IMR-90 (cell line): ENCODE measurements around the gene CGNL1. TPM values are rescaled to one million over a fixed set of nuclear protein-coding genes. Genes with fewer than 3 reads are reported as not detected.

ENCODE experiments used
- ATAC-seq: fragments of 200-7000 bp; cut with Tn5 transposase; 2 replicates; pipeline ENCODE4 v1.9.1; 2020; ENCODE audit warnings: low read depth, mild to moderate bottlenecking, moderate library complexity
- BruUV-seq: library from RNA; stranded (reverse); fragments of 400-500 nt; replicated peaks from 2 replicates; lab custom pipeline; 2021; lab: Mats Ljungman, UMichigan
- CTCF ChIA-PET: fragments of 300-600 bp; formaldehyde crosslinking; extraction: SDS; loops from one replicate; lab custom pipeline; 2021; ENCODE audit warnings: antibody characterized with exemption; lab: Yijun Ruan, JAX
- POLR2A ChIA-PET: fragments of 300-600 bp; sonication (Branson Sonifier 250); formaldehyde crosslinking; loops from one replicate; lab custom pipeline; 2022; ENCODE audit warnings: antibody characterized with exemption; ENCODE audit not compliant: unreplicated experiment; lab: Charles Lee
- DNase-seq: peaks from one replicate; pipeline ENCODE4 v3.0.0; 2013
- H2AFZ ChIP-seq: replicated peaks from 2 replicates; pipeline ENCODE3; 2013; ENCODE audit warnings: low read length, mild to moderate bottlenecking; ENCODE audit not compliant: poor library complexity
- H2AK5ac ChIP-seq: 2 replicates; pipeline ENCODE4 v1.6.1; 2013; ENCODE audit warnings: low read depth, low read length, inconsistent platforms
- H2AK9ac ChIP-seq: replicated peaks from 2 replicates; pipeline ENCODE3; 2013; ENCODE audit warnings: mild to moderate bottlenecking, low read depth, low read length, moderate library complexity; ENCODE audit not compliant: poor library complexity
- H2BK120ac ChIP-seq: 2 replicates; pipeline ENCODE4 v1.6.1; 2013; ENCODE audit warnings: low read depth, low read length, inconsistent platforms
- H2BK15ac ChIP-seq: 3 replicates; pipeline ENCODE4 v1.6.1; 2013; ENCODE audit warnings: low read depth, low read length, inconsistent platforms
- H2BK20ac ChIP-seq: 2 replicates; pipeline ENCODE4 v1.6.1; 2013; ENCODE audit warnings: low read depth, mild to moderate bottlenecking, inconsistent platforms, low read length, moderate library complexity
- H2BK5ac ChIP-seq: 2 replicates; pipeline ENCODE4 v1.6.1; 2013; ENCODE audit warnings: mild to moderate bottlenecking, low read depth, low read length, inconsistent platforms; ENCODE audit not compliant: poor library complexity, severe bottlenecking
- H3K14ac ChIP-seq: replicated peaks from 2 replicates; pipeline ENCODE4 v1.6.1; 2013; ENCODE audit warnings: low read depth, low read length, inconsistent platforms
- H3K18ac ChIP-seq: 2 replicates; pipeline ENCODE4 v1.6.1; 2013; ENCODE audit warnings: low read depth, low read length, control low read depth
- H3K23ac ChIP-seq: 2 replicates; pipeline ENCODE4 v1.6.1; 2013; ENCODE audit warnings: low read depth, low read length, inconsistent platforms
- H3K27ac ChIP-seq: 2 replicates; pipeline ENCODE4 v1.5.1; 2013; ENCODE audit warnings: mild to moderate bottlenecking, control low read depth, low read length; ENCODE audit not compliant: insufficient read depth
- H3K27me3 ChIP-seq: 2 replicates; pipeline ENCODE4 v1.6.1; 2013; ENCODE audit warnings: low read length; ENCODE audit not compliant: control insufficient read depth, insufficient read depth
- H3K36me3 ChIP-seq: 2 replicates; pipeline ENCODE4 v1.6.1; 2013; ENCODE audit warnings: low read length, mixed read lengths; ENCODE audit not compliant: control insufficient read depth, insufficient read depth
- H3K4ac ChIP-seq: 2 replicates; pipeline ENCODE4 v1.6.1; 2013; ENCODE audit warnings: low read depth, low read length, inconsistent platforms
- H3K4me1 ChIP-seq: 2 replicates; pipeline ENCODE4 v1.6.1; 2013; ENCODE audit warnings: low read length, mixed read lengths; ENCODE audit not compliant: control insufficient read depth, insufficient read depth
- H3K4me2 ChIP-seq: 2 replicates; pipeline ENCODE4 v1.6.1; 2013; ENCODE audit warnings: low read depth, mild to moderate bottlenecking, control low read depth, low read length, moderate library complexity
- H3K4me3 ChIP-seq: 2 replicates; pipeline ENCODE4 v1.5.1; 2013; ENCODE audit warnings: low read depth, mild to moderate bottlenecking, control low read depth, low read length, moderate library complexity; ENCODE audit not compliant: insufficient read depth
- H3K56ac ChIP-seq: 2 replicates; pipeline ENCODE4 v1.6.1; 2013; ENCODE audit warnings: low read length, inconsistent platforms; ENCODE audit not compliant: insufficient read depth; ENCODE audit errors: extremely low read depth
- H3K79me1 ChIP-seq, 2 experiments: 2 replicates each; pipeline ENCODE4 v1.6.1; 2013; ENCODE audit warnings: low read length in 2 of 2, inconsistent platforms in 1 of 2, low read depth in 1 of 2
- H3K9ac ChIP-seq: 2 replicates; pipeline ENCODE4 v1.6.1; 2013; ENCODE audit warnings: low read depth, low read length, control low read depth
- H3K9me1 ChIP-seq: 2 replicates; pipeline ENCODE4 v1.6.1; 2013; ENCODE audit warnings: low read length, inconsistent platforms; ENCODE audit not compliant: insufficient read depth
- H3K9me3 ChIP-seq: 2 replicates; pipeline ENCODE4 v1.6.1; 2013; ENCODE audit warnings: low read length; ENCODE audit not compliant: control insufficient read depth, insufficient read depth
- H4K20me1 ChIP-seq: 2 replicates; pipeline ENCODE4 v1.6.1; 2013; ENCODE audit warnings: low read length, inconsistent platforms; ENCODE audit not compliant: insufficient read depth
- H4K5ac ChIP-seq: 2 replicates; pipeline ENCODE4 v1.6.1; 2013; ENCODE audit warnings: mild to moderate bottlenecking, low read depth, low read length, control low read depth
- H4K8ac ChIP-seq, 2 experiments: 2 replicates each; pipeline ENCODE4 v1.6.1; 2013; ENCODE audit warnings: low read depth in 2 of 2, low read length in 2 of 2, control low read depth in 1 of 2, inconsistent platforms in 1 of 2
- H4K91ac ChIP-seq: 2 replicates; pipeline ENCODE4 v1.6.1; 2013; ENCODE audit warnings: low read depth, low read length, inconsistent platforms; ENCODE audit not compliant: insufficient read depth
- BHLHE40 ChIP-seq: fragments of 150-350 bp; IDR thresholded peaks from 2 replicates; pipeline ENCODE4 v1.6.1; 2016; ENCODE audit warnings: mild to moderate bottlenecking, low read depth, low read length
- CHD1 ChIP-seq: IDR thresholded peaks from 2 replicates; pipeline ENCODE4 v1.6.1; 2012; ENCODE audit warnings: low read depth, low read length, improper control_type of control experiment
- CTCF ChIP-seq: conservative IDR thresholded peaks from 2 replicates; pipeline ENCODE4 v1.5.1; 2012; ENCODE audit warnings: mild to moderate bottlenecking, low read depth, low read length, improper control_type of control experiment
- ELK1 ChIP-seq: fragments of 150-350 bp; IDR thresholded peaks from 2 replicates; pipeline ENCODE4 v1.6.1; 2016; ENCODE audit warnings: low read depth, mild to moderate bottlenecking, low read length, moderate library complexity, borderline replicate concordance
- FOS ChIP-seq: fragments of 150-350 bp; IDR thresholded peaks from 2 replicates; pipeline ENCODE4 v1.6.1; 2016; ENCODE audit warnings: low read depth, low read length
- MAFK ChIP-seq: IDR thresholded peaks from 2 replicates; pipeline ENCODE4 v1.6.1; 2012; ENCODE audit warnings: low read depth, low read length, improper control_type of control experiment
- MAZ ChIP-seq: IDR thresholded peaks from 2 replicates; pipeline ENCODE4 v1.6.1; 2012; ENCODE audit warnings: low read depth, mild to moderate bottlenecking, low read length, improper control_type of control experiment, moderate library complexity, borderline replicate concordance
- MXI1 ChIP-seq: IDR thresholded peaks from 2 replicates; pipeline ENCODE4 v1.6.1; 2012; ENCODE audit warnings: low read depth, mild to moderate bottlenecking, low read length, moderate library complexity, borderline replicate concordance
- NFE2L2 ChIP-seq: fragments of 150-350 bp; IDR thresholded peaks from 2 replicates; pipeline ENCODE4 v1.6.1; 2016; ENCODE audit warnings: low read depth, mild to moderate bottlenecking, low read length
- POLR2A ChIP-seq: IDR thresholded peaks from 2 replicates; pipeline ENCODE4 v1.6.1; 2012; ENCODE audit warnings: mild to moderate bottlenecking, low read depth, low read length
- RAD21 ChIP-seq: IDR thresholded peaks from 2 replicates; pipeline ENCODE4 v1.6.1; 2012; ENCODE audit warnings: low read length, improper control_type of control experiment
- RCOR1 ChIP-seq: IDR thresholded peaks from 2 replicates; pipeline ENCODE4 v1.6.1; 2012; ENCODE audit warnings: mild to moderate bottlenecking, low read length, improper control_type of control experiment; ENCODE audit not compliant: insufficient replicate concordance
- RFX5 ChIP-seq: IDR thresholded peaks from 2 replicates; pipeline ENCODE4 v1.8.0; 2012; ENCODE audit warnings: low read depth, mild to moderate bottlenecking, low read length, moderate library complexity
- SMC3 ChIP-seq: fragments of 150-350 bp; IDR thresholded peaks from 2 replicates; pipeline ENCODE4 v1.6.1; 2016; ENCODE audit warnings: low read depth, mild to moderate bottlenecking, antibody characterized with exemption, low read length, moderate library complexity
- WGBS, 2 experiments: methylation state at CpG; one replicate each; pipeline versions ENCODE4 v1.1.5 to v1.1.7; 2013; ENCODE audit warnings: missing lambda C conversion rate in 2 of 2; ENCODE audit not compliant: insufficient read length in 1 of 2; ENCODE audit errors: extremely low coverage in 2 of 2; 5-methylcytosine and 5-hydroxymethylcytosine counted together
- dilution Hi-C: fragments of 300-500 bp; cut with HindIII; formaldehyde crosslinking; loops from one replicate; pipeline ENCODE4 v1.14.3; 2018; ENCODE audit warnings: low sequenced_read_pairs; ENCODE audit not compliant: unreplicated experiment
- in situ Hi-C: fragments of 300-500 bp; cut with MboI; formaldehyde crosslinking; loops from 3 replicates; pipeline ENCODE4 v1.14.3; 2019; ENCODE audit warnings: low sequenced_read_pairs, inconsistent platforms, mixed read lengths
- intact Hi-C: fragments of 100-400 bp; cut with micrococcal nuclease; formaldehyde crosslinking; loops from 2 replicates; pipeline ENCODE4 v1.10.0; 2022
- polyA plus RNA-seq, 3 experiments: library from polyadenylated mRNA; depleted of rRNA; stranded (reverse); fragments of >200 nt; gene quantifications; 2 replicates each; pipeline ENCODE4 v1.2.3, GENCODE V29; 2012; ENCODE audit warnings: low replicate concordance in 1 of 3
- total RNA-seq: library from RNA; depleted of rRNA; stranded (reverse); fragments of >200 nt; gene quantifications from 2 replicates; pipeline ENCODE4 v1.2.3, GENCODE V29; 2012

The CGNL1 gene
- total and polyA plus RNA-seq, 2 of the 4 experiments (the other 2 are of a cell fraction) = 0.07 to 0.18 TPM

- Histone ChIP-seq H3K4me3 (no peak overlapping the region), H2AK5ac (no peak overlapping the region), H3K14ac (no peak overlapping the region), H3K27me3 (peaks cover 18% of the 10 kb centered on the region), H3K4me2 (no peak overlapping the region), H2AFZ (no peak overlapping the region), H3K4ac (no peak overlapping the region), H2BK15ac (no peak overlapping the region), H3K9me3 (no peaks in the 10 kb centered on the region), H4K91ac (no peak overlapping the region), H3K9me1 (no peaks in the 10 kb centered on the region), H3K79me1 (no peaks in the 10 kb centered on the region), H3K27ac (no peak overlapping the region), H3K23ac (no peak overlapping the region; the same call in 1 of the 2 replicates), H4K20me1 (no peaks in the 10 kb centered on the region), H4K5ac (no peak overlapping the region), H3K4me1 (no peaks in the 10 kb centered on the region), H2BK120ac (no peak overlapping the region), H2BK5ac (no peak overlapping the region), H2AK9ac (no peak overlapping the region), H4K8ac (no peak overlapping the region), H3K36me3 (no peaks in the 10 kb centered on the region), H2BK20ac (no peak overlapping the region), H3K18ac (no peak overlapping the region), H3K56ac (no peak overlapping the region), H3K9ac (no peak overlapping the region)
- dilution Hi-C loops = no loop called here
- POLR2A ChIA-PET = no interaction called here
- DNase-seq (no peak), ATAC-seq (no peak)
- WGBS, 2 experiments = no CpG with 5 or more reads among the region's 6 CpGs
- TF ChIP-seq MXI1 (no peak), RFX5 (no peak), CHD1 (no peak), NFE2L2 (no peak), RAD21 (no peak), FOS (no peak), ELK1 (no peak), POLR2A (no peak), CTCF (no peak), SMC3 (no peak), MAZ (no peak), BHLHE40 (no peak), MAFK (no peak), RCOR1 (no peak)
- intact Hi-C loops = loop anchor here (10.0 kb wide), 1 partner anchor 511 kb away; no protein-coding TSS in a partner anchor
- BruUV-seq = no TSS peak
- in situ Hi-C loops = loop anchor here (10.0 kb wide), 1 partner anchor 301 kb away; no protein-coding TSS in a partner anchor
- CTCF ChIA-PET = interaction anchor here (0.6 kb wide), 1 partner anchor 297 kb away, joined by 3 read pairs; no protein-coding TSS in a partner anchor
Observed at GRCh38 chr15:57563416-57563815, 187.1 kb downstream of the CGNL1 start.
